ENCODE measurements around the gene PTPN1. TPM values are rescaled to one million over a fixed set of nuclear protein-coding genes. Genes with fewer than 3 reads are reported as not detected.

Gene PTPN1
- total and polyA plus RNA-seq, 2 of the 4 experiments (the other 2 are of a cell fraction) = 31.7 to 37.4 TPM

DNA sequence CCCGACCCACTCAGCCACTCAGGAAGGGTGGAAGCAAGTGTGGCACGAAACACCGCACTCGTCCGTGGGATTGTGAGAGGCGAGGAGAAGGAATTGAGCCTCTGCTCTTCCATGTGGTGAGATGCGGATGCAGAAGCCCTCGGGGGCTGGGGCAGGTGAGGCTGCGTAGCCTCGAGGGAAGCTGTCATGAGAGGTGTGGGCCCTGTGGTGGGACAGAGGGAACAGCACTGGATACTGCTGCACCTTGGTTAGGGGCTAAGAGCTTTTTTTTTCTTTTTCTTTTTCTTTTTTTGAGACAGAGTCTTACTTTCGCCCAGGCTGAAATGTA, 86.5 kb downstream of the PTPN1 start:
- Histone ChIP-seq H2AFZ (replicated peaks; ENCODE audit: low read length, poor library complexity) (peak overlapping the region; percentile 75), H3K4me2 (ENCODE audit: low read depth, low read length) (no peak overlapping the region), H3K4ac (ENCODE audit: low read depth, low read length) (peak overlapping the region; percentile 74), H3K9ac (ENCODE audit: low read depth, low read length) (no peak overlapping the region), H2AK5ac (ENCODE audit: low read depth, low read length) (peak overlapping the region; percentile 82), H2BK15ac (ENCODE audit: low read depth, low read length) (no peak overlapping the region; the same call in 2 of the 3 replicates), H3K4me1 (ENCODE audit: control insufficient read depth, insufficient read depth, low read length) (peaks cover 10% of the 10 kb centered on the region; the same call in 1 of the 2 replicates), H3K4me3 (ENCODE audit: insufficient read depth, low read depth, low read length) (no peak overlapping the region), H3K36me3 (ENCODE audit: control insufficient read depth, insufficient read depth, low read length) (peaks cover 11% of the 10 kb centered on the region), H4K91ac (ENCODE audit: insufficient read depth, low read depth, low read length) (no peak overlapping the region), H4K20me1 (ENCODE audit: insufficient read depth, low read length) (no peaks in the 10 kb centered on the region; the same call in 1 of the 2 replicates), H3K9me1 (ENCODE audit: insufficient read depth, low read length) (peaks cover 15% of the 10 kb centered on the region; the same call in 1 of the 2 replicates), H4K8ac (ENCODE audit: low read depth in 2 of 2, low read length in 2 of 2) (peak overlapping the region in 1 of 2 experiments; percentile 55; a peak in 1 of 4 replicates), H3K14ac (replicated peaks; ENCODE audit: low read depth, low read length) (peak overlapping the region; percentile 79), H3K56ac (ENCODE audit: extremely low read depth, insufficient read depth, low read length) (no peak overlapping the region), H3K18ac (ENCODE audit: low read depth, low read length) (no peak overlapping the region), H3K27me3 (ENCODE audit: control insufficient read depth, insufficient read depth, low read length) (no peaks in the 10 kb centered on the region), H3K79me1 (ENCODE audit: low read depth in 1 of 2, low read length in 2 of 2) (0 out of 4 replicates have a peak, but pooled peaks cover 0 to 5% of the 10 kb centered on the region in 2 experiments), H3K9me3 (ENCODE audit: control insufficient read depth, insufficient read depth, low read length) (no peaks in the 10 kb centered on the region), H2BK120ac (ENCODE audit: low read depth, low read length) (no peak overlapping the region), H2BK5ac (ENCODE audit: low read depth, low read length, poor library complexity, severe bottlenecking) (no peak overlapping the region), H4K5ac (ENCODE audit: low read depth, low read length) (no peak overlapping the region; the same call in 1 of the 2 replicates), H2BK20ac (ENCODE audit: low read depth, low read length) (0 out of 2 replicates have a peak overlapping the region, but pooled peaks have one; percentile 35), H3K27ac (ENCODE audit: insufficient read depth, low read length) (no peak overlapping the region), H2AK9ac (replicated peaks; ENCODE audit: low read depth, low read length, poor library complexity) (peak overlapping the region; percentile 91), H3K23ac (ENCODE audit: low read depth, low read length) (no peak overlapping the region)
- dilution Hi-C loops (cut with HindIII; ENCODE audit: low sequenced_read_pairs, unreplicated experiment) = no loop called here
- 89% methylated on average over 3 of the region's 11 CpGs; no CpG with 5 or more reads in 1 of the 2 experiments for WGBS, 2 experiments (ENCODE audit: extremely low coverage in 2 of 2, insufficient read length in 1 of 2)
- DNase-seq = no peak
- TF ChIP-seq NFE2L2 (IDR thresholded peaks at IDR 0.05; ENCODE audit: low read depth, low read length) = no peak
- TF ChIP-seq BHLHE40 (IDR thresholded peaks at IDR 0.05; ENCODE audit: low read depth, low read length) = no peak
- TF ChIP-seq FOS (IDR thresholded peaks at IDR 0.05; ENCODE audit: low read depth, low read length) = no peak
- TF ChIP-seq SMC3 (IDR thresholded peaks at IDR 0.05; ENCODE audit: low read depth, low read length) = no peak
- TF ChIP-seq CHD1 (IDR thresholded peaks at IDR 0.05; ENCODE audit: low read depth, low read length) = no peak
- ChIA-PET POLR2A (ENCODE audit: unreplicated experiment) (no interaction called here), CTCF (interaction anchor here (0.5 to 0.6 kb wide), 2 partner anchors 451 to 550 kb away, joined by 3 to 4 read pairs; no protein-coding TSS in a partner anchor)
- no TSS peak for BruUV-seq (replicated peaks)
- ATAC-seq (ENCODE audit: low read depth) = no peak
- intact Hi-C loops (cut with micrococcal nuclease) = no loop called here
- in situ Hi-C loops (cut with MboI; ENCODE audit: low sequenced_read_pairs) = no loop called here
